Measurements from ENCODE around the gene MXRA7.
"Not testable (repeated sequence)": the region's sequence is repeated elsewhere in the genome, so short reads cannot be mapped to it uniquely, and the experiment has no call there.

GRCh38 chr17:76698466-76698977 is 12.2 kb downstream of the MXRA7 start:
- TF ChIP-seq CTCF, POLR2A (IDR thresholded peaks at IDR 0.05): not testable (repeated sequence)
